Epidermal melanocyte (primary cell): ENCODE data around the gene CHD9NB.
A peak's percentile ranks its signal among the peaks of the same experiment; 100 is the strongest.

Experiments
- DNase-seq: peaks from one replicate; pipeline ENCODE4 v3.0.0; 2011; ENCODE audit warnings: low spot score; ENCODE audit not compliant: insufficient read length

CHD9NB gene

DNA sequence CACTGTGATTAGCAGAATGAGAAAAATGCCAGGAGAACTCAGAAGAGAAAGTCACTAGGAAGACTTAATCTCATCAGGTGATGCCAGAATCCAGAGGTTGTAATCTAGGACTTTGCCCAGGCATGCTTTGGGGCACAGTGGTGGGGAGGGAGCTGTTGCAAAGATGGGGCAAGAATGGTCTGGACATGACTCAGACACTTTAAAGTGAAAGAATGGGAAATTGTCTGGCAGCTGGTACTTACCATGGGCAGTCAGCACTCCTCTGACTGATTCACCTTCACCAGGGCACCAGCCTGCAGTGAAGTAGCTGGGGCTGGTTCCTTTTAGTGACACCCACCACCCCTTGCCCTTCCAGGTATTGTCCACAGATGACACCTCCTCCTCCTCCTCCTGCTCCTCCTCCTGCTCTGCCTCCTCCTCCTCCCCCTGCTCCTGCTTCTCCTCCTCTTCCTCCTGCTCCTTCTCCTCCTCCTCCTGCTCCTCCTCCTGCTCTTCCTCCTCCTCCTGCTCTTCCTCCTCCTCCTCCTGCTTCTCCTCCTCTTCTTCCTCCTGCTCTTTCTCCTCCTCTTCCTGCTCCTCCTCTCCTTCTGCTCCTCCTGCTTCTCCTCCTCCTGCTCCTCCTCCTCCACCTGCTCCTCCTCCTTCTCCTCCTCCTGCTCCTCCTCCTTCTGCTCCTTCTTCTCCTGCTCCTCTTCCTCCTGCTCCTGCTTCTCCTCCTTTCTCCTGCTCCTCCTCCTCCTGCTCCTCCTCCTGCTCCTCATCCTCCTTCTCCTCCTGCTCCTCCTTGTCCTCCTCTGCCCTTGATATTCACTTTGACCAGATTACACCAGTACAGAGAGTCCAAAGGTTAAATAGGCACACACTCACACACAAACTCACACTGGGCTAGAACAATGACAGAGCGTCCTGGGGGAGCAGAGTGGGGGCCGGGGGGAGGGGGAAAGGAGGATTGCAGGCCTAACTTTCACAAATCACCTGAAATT, at the start of gene CHD9NB:
Gene CHD9NB (minus strand): TSS at position 379 of the 983 bp plus-strand sequence. CDS start 8,739 bp downstream, outside the sequence.
- peak; percentile 78 for DNase-seq

DNA sequence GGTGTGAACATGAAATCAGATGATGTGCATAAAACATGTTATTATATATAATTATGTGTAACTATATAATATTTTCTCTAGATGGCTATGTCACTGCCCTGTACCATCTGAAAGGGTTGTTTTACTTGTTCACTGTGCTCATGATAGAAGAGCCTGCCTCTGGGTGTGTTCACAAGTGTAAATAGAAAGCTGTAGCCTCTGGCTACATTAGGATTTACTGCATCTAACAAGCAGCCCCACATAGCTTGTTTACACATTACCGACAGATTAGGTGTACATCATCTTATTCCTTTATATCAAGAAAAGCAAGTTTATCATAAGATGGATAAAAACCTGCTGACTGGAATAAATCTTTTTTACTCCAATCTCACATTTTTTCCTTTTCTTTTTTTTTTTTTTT, 48.2 kb upstream of the CHD9NB start:
- DNase-seq, result no peak

- DNase-seq, result no peak
Observed at GRCh38 chr16:53100131-53100748, 47.5 kb upstream of the CHD9NB start.

GRCh38 chr16:53099318-53100130, 46.8 kb upstream of the CHD9NB start:
- peak; percentile 42 for DNase-seq

GRCh38 chr16:53098526-53099317, 46.0 kb upstream of the CHD9NB start:
- DNase-seq, result no peak

DNA sequence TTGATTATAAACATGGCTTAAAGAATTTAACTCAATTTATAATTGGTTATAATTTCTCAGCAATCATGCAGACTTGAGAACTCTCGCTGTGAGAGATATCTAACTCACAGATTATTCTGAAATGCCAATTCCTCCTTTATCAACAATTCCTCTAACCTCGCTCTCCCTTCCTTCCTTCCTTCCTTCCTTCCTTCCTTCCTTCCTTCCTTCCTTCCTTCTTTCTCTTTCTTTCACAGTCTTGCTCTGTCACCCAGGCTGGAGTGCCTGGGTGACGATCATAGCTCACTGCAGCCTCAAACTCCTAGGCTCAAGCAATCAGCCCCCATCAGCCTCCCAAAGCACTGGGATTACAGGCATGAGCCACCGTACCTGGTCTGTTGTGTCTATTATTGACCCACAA, 44.5 kb upstream of the CHD9NB start:
- no peak for DNase-seq

GRCh38 chr16:53094013-53094630, 41.4 kb upstream of the CHD9NB start:
- DNase-seq, result no peak

DNA sequence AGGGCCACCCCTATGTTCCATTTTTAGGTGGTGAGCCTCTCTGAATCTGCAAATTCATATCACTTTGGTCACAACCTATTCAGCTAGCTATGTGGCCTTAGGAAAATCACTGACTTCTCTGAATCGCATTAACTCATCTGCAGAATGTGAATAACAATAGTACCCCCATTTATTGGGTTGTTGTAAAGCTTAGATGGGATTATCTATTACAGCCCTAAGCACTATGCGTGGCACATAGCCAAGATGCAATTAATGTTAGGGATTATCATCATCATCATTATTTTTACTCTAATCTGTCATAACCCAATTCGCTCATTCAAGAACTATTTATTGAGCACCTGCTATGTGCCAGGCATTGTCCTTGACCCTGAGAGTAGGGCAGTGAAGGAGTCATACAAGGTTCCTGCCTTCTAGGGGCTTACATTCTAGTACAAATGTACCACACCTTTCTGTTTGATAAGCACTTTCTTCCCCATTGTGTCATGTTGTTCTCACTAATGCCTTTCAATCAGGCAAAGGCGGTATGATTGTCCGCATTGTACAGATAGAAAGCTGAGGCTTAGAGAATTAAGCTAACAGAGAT, 40.6 kb upstream of the CHD9NB start:
- no peak for DNase-seq

DNA sequence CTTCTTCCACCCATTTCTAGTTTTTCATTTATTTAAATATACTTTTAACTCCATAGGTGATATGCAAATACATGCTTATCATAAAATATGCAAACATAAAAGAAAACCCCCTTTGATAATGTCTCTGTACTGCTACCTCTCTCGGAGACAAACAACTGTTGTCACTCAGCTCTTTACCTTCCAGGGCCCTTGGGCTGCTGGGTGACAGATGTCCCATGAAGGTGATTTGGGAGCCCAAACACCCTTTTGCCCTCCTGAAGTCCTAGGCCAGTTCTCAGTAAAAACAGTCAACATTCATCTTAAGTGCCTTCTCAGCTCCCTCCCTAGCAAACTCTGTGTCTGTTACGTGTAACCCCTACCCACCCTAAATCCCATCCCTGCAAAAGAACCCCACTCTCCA, 39.6 kb upstream of the CHD9NB start:
- no peak for DNase-seq

- DNase-seq, result peak; percentile 61
Observed at GRCh38 chr16:53091466-53092211, 38.9 kb upstream of the CHD9NB start.

DNA sequence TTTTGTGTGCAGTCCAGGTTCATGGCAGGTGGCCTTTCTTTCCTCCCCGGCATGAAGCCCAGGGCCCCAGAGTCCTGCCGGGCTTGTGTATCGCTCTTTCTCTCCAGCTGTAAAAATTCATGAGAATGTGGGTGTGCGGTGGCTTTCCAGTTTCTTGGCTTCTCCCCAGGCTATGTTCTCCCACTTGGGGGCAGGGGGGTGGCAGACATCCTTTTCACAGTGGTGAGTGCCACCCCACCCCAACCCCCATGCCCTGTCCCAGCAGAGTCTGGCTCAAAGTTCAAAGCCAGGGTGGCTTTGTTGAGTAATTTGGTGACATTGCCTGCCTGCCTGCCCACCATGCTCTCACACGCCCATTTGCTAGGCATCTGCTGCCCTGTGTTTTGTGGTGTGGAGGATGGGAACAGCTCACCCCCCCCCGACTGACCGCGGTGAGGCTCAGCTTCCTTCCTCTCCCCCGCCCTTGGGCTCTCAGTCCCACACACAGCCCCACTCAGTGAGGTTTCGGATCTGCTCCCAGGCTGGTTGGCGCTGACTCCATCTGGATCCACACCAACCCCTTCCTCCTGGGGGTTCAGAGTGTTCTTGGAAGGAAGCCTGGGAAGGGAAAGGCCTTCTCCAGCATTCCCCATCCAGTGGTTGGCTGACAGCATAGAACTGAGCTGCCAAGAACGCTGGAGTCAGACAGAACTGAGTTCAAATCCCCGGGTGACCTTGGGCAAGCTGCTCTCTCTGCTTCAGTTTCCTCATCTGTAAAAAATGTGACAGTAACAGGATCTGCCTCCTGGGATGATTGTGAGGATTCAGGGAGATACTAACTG, 38.1 kb upstream of the CHD9NB start:
- DNase-seq, result peak; percentile 75

GRCh38 chr16:53090286-53090590, 37.5 kb upstream of the CHD9NB start:
- no peak for DNase-seq

DNA sequence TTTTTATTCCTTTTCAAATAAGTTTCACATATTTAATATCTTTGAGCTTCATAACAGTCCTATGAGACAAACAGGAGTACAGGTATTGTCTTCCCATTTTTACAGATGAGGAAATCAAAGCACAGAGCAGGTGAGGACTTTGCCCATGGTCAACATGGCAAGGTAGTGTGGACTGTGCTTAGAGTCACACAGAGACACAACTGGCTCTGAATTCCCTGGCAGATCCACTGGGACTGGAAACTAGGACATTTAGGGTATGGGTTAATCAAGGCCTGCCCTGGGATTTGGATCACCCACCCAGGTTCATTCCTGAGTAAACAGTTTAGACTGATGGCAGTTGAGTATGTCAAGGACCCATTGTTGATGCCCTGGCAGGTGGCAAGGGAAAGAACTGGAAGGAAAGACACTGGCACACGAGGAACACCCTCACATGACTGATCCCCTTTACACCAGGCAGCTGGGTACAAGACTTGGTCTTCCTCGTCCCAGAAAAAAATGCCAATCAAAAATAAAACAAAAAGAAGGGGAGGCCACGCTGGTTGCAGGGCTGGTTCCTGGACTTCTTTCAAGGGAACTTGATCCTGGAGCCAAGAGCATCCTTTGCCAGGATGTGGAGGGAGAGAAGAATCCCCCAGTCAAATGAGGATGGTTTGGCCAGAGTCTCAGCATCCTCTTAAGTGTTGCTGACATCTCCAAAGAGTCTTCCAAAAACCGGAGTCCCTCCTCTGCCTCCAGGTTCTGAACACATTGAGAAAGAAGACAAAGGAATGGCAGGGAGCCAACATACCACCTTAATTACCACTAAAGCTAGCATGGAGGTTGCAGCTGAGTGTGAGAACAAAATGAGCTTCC, 37.0 kb upstream of the CHD9NB start:
- no peak for DNase-seq

DNA sequence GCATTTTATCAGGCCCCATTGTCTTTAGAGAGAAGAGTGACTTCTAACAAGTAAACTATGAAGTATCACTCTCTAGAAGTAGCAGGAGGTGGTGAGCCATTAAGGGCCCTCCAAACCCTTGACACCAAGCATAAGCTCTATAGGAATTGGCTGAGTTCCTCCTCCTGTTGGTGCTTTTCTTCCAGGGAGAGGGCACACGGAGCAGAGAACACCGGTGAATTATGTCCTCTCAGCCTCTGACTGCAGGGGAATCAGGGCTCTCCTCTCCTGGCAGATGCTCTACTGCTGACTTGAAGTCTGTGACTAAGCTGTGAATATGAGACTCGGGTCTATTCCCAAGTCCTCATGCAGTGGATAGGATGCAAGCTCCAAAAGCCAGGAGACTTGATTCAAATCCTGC, 34.4 kb upstream of the CHD9NB start:
- DNase-seq, result no peak

DNA sequence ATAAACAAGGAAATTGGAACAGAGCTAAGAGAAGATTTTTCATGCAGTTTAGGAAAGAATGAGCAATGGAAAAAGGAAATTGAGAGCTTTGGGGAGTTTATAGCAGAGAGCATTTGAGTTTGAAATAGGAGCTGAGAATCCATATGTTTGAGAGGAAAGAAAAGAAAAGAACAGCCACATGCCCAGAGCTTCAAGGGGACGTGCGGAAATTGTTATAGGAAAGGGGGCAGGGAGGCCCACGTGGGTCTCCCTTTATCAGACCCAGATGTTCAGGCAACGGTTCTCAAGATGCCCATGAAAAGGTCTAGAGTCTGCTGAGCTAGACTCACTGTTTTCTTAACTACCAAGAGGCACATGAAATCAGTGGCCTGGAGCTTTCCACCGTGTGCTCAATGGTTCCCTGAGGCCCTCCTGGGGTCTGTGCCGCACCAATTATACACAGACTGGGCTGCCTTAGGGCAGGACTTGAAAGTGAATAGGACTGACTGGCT, 33.3 kb upstream of the CHD9NB start:
- no peak for DNase-seq

- no peak for DNase-seq
Observed at GRCh38 chr16:53085369-53085843, 32.7 kb upstream of the CHD9NB start.

GRCh38 chr16:53084746-53085334, 32.1 kb upstream of the CHD9NB start:
- no peak for DNase-seq
